Activated CD4-positive, alpha-beta T cell treated with anti-CD3 and anti-CD28 coated beads, Interleukin-2, amount 10 ng/mL, durations not matched to agents 24 days and 14 days (primary cell): ENCODE results near the gene IQCH. TPM values are rescaled to one million over a fixed set of nuclear protein-coding genes. Genes with fewer than 3 reads are reported as not detected.
A peak's percentile ranks its signal among the peaks of the same experiment; 100 is the strongest.

Source experiments
- DNase-seq: peaks from one replicate; pipeline ENCODE4 v3.0.0; 2022
- H3K27ac Mint-ChIP-seq: one replicate; pipeline ENCODE4 v1.8.0; 2022; ENCODE audit warnings: mild to moderate bottlenecking, mixed read lengths
- H3K27me3 Mint-ChIP-seq: one replicate; pipeline ENCODE4 v1.8.0; 2022; ENCODE audit warnings: mixed read lengths
- H3K36me3 Mint-ChIP-seq: one replicate; pipeline ENCODE4 v1.8.0; 2022; ENCODE audit warnings: low read depth, mild to moderate bottlenecking, mixed read lengths
- H3K4me1 Mint-ChIP-seq: one replicate; pipeline ENCODE4 v1.8.0; 2021; ENCODE audit warnings: mixed read lengths
- H3K4me3 Mint-ChIP-seq: one replicate; pipeline ENCODE4 v1.8.0; 2022; ENCODE audit warnings: mild to moderate bottlenecking, moderate library complexity, mixed read lengths
- H3K9me3 Mint-ChIP-seq: one replicate; pipeline ENCODE4 v1.8.0; 2021; ENCODE audit warnings: mixed read lengths
- intact Hi-C: fragments of 100-400 bp; cut with micrococcal nuclease; formaldehyde crosslinking; loops from one replicate; pipeline ENCODE4 v1.15.1; 2023
- total RNA-seq: library from RNA; stranded (reverse); gene quantifications from 2 replicates; pipeline ENCODE4 v1.2.3, GENCODE V29; 2022

Gene IQCH
- total RNA-seq, 1 donor from 2014 or later = 0.70 TPM

GRCh38 chr15:67296188-67296587 lies 41.6 kb downstream of the IQCH start:
- H3K9me3 Mint-ChIP-seq = no peaks in the 10 kb centered on the region
- peaks cover 11% of the 10 kb centered on the region for H3K27me3 Mint-ChIP-seq
- H3K4me1 Mint-ChIP-seq = no peaks in the 10 kb centered on the region
- no peak for DNase-seq
- no peaks in the 10 kb centered on the region for H3K36me3 Mint-ChIP-seq
- intact Hi-C loops = no loop called here
- H3K27ac Mint-ChIP-seq = no peak overlapping the region
- no peak overlapping the region for H3K4me3 Mint-ChIP-seq

DNA sequence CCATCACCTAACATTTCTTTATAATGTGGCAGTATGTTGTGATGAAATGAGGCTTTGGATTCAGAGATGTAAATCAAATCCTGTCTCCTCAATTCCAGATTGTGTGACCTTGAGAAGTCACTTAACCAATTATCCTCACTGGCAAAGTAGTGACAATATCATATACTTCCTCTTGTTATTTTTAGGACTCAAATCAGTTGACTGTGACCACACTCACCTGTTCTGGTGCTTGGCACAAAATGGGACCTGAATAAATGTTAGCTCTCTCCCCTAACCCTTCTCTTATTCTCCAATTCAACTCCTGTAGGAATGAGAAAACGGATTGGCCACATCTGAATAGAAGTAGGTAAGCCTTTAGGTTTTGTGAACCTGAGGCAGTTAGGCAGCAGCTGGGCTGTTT lies 42.1 kb downstream of the IQCH start:
- Mint-ChIP-seq H3K9me3 (no peaks in the 10 kb centered on the region), H3K36me3 (no peaks in the 10 kb centered on the region), H3K4me3 (no peak overlapping the region), H3K27me3 (peaks cover 11% of the 10 kb centered on the region), H3K4me1 (no peaks in the 10 kb centered on the region), H3K27ac (no peak overlapping the region)
- intact Hi-C loops = no loop called here
- DNase-seq = no peak

DNA sequence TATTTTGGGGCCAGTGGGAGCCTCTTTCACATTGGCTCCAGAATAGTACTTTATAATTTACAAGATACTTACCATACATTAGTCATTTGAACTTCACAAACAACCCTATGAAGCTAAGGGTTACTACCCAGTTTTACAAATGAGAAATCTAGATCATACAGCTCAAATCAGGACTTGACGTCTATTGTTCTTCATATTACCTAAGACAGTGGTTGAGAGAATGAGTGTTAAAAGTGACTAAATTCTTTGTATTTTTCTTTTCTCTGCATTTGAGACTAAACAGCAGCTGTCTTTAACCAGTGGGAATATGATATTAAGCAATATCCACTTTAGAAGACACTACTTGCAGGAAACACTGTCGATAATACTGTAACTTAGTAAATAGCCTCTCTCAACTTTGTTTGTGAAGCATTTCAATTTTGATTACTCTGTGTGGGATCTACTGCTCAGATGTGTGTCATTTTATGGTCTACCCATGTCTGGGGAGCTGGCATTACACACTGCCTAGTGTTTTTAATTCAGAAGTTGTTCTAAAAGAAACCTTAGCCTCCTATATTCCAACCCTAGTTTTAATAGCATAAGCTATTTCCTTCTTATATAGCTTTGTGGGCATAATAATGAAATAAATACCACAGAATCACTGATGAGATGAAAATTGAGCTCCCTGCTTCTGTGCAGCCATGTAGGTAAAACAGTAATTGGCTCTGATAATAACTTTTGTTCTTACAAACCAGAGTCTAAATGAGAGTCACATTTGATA lies 45.9 kb downstream of the IQCH start:
- intact Hi-C loops = no loop called here
- no peak for DNase-seq
- H3K4me3 Mint-ChIP-seq = no peak overlapping the region
- H3K4me1 Mint-ChIP-seq = no peaks in the 10 kb centered on the region
- H3K9me3 Mint-ChIP-seq = no peaks in the 10 kb centered on the region
- no peaks in the 10 kb centered on the region for H3K36me3 Mint-ChIP-seq
- peaks cover 9% of the 10 kb centered on the region for H3K27me3 Mint-ChIP-seq
- H3K27ac Mint-ChIP-seq = no peak overlapping the region

DNA sequence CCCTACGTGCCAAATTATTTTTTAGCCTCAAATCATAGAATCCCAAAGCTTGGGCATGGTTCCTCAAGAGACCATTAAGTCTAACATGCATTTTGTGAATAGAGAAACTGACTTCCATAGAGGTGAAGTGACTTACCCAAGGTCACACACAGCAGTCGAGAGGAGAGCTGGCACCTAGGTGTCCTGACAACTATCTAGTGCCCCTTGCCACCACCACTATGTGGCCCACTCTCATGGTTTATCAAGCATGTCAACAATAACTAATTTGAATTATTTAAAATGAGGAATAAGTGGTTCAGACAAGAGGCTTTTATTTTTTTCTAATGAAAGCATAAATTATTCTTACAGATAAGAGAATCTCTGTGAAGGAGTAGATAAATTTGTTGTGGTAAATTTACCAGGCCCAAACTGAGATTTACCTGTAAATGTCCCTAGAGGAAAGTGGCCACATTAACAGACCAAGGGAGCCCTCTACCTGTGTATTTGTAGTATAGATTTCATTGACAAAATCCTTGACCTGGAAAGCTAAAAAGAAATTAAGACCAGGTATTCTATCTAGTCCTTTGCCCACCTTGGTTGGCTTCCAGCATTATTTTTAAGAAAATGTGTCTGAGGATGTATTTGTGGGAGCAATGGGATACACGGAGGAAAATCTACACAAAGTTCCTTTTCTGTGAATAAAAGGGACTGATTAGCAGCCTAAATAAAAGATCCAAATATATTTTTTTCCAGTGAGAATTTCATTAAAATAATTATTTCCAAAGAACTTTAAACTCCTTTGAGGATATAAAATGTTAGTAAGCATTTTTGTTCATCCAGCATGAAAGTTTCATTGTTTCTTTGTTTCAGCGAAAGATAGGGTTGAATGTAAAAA lies 49.1 kb downstream of the IQCH start:
- Mint-ChIP-seq H3K9me3 (no peaks in the 10 kb centered on the region), H3K27me3 (peaks cover 12% of the 10 kb centered on the region), H3K4me1 (peaks cover 4% of the 10 kb centered on the region), H3K36me3 (no peaks in the 10 kb centered on the region), H3K27ac (no peak overlapping the region), H3K4me3 (no peak overlapping the region)
- DNase-seq = peak; percentile 73
- intact Hi-C loops = loop anchor here (1.0 kb wide), 2 partner anchors 62 to 357 kb away; no protein-coding TSS in a partner anchor

GRCh38 chr15:67304778-67305177 lies 50.2 kb downstream of the IQCH start:
- H3K4me1 Mint-ChIP-seq = peaks cover 4% of the 10 kb centered on the region
- H3K9me3 Mint-ChIP-seq = no peaks in the 10 kb centered on the region
- intact Hi-C loops = no loop called here
- H3K27ac Mint-ChIP-seq = no peak overlapping the region
- H3K27me3 Mint-ChIP-seq = peaks cover 17% of the 10 kb centered on the region
- H3K36me3 Mint-ChIP-seq = no peaks in the 10 kb centered on the region
- no peak overlapping the region for H3K4me3 Mint-ChIP-seq
- no peak for DNase-seq

DNA sequence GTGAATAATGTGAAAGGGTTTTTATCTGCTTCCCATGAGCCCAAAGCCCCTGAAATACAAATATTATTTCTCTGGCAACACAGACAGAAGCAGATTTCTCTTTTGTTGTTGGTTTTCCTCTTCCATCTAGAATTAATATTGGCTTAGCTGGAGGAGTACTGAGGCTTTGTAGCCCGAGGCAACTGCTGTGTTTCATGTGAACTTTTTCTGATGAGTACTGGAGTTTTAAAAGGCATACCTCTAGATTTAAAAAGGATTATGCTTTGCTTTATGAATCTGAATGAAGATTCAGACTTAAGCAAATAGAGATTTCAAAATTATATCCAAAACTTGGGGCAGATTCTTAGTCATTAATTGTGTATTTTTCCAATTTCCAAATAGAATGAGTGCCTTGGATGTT lies 50.9 kb downstream of the IQCH start:
- no peak for DNase-seq
- H3K27ac Mint-ChIP-seq = no peak overlapping the region
- no peaks in the 10 kb centered on the region for H3K9me3 Mint-ChIP-seq
- H3K27me3 Mint-ChIP-seq = peaks cover 17% of the 10 kb centered on the region
- intact Hi-C loops = no loop called here
- H3K4me3 Mint-ChIP-seq = no peak overlapping the region
- H3K36me3 Mint-ChIP-seq = no peaks in the 10 kb centered on the region
- H3K4me1 Mint-ChIP-seq = peaks cover 4% of the 10 kb centered on the region

GRCh38 chr15:67307156-67307555 lies 52.6 kb downstream of the IQCH start:
- H3K36me3 Mint-ChIP-seq = no peaks in the 10 kb centered on the region
- intact Hi-C loops = loop anchor here (1.0 kb wide), 4 partner anchors 66 to 279 kb away; no protein-coding TSS in a partner anchor
- H3K4me1 Mint-ChIP-seq = peaks cover 4% of the 10 kb centered on the region
- H3K27me3 Mint-ChIP-seq = peaks cover 17% of the 10 kb centered on the region
- H3K4me3 Mint-ChIP-seq = no peak overlapping the region
- DNase-seq = no peak
- no peak overlapping the region for H3K27ac Mint-ChIP-seq
- H3K9me3 Mint-ChIP-seq = no peaks in the 10 kb centered on the region

DNA sequence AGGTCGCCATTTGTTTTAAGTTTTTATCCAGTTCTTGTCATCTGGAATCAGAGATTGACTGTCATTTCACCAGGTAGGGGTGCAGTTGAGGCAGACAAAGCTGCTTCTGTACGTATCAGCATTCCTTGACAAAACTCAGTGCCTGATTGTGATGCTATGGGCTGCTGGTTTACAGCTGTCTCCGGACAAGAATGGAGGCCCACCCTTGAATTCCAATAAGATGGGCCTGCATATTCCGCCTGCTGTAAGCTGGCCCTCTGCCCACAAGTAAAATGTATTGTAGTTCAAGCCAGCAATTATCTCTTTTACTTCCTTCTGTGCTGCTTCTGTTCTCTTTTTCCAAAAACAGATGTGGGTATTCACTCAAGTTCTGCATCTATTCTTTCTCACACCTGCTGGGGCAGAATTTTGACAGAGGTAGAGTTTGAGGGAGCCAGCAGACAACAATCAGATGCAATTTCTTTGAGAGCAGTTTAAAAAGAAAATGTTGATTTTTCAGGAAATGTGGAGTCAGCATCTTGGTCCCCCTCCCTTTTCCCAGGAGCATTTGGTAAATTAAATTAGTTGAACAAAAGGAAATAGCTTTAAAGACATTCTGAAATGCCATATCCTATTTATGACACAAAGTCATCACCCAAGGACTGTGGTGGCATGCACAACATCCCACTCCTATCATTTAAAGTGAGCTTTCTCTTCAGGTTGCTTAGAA lies 53.5 kb downstream of the IQCH start:
- DNase-seq = no peak
- no peaks in the 10 kb centered on the region for H3K36me3 Mint-ChIP-seq
- intact Hi-C loops = loop anchor here (1.0 kb wide), 4 partner anchors 67 to 280 kb away; no protein-coding TSS in a partner anchor
- no peak overlapping the region for H3K4me3 Mint-ChIP-seq
- no peaks in the 10 kb centered on the region for H3K9me3 Mint-ChIP-seq
- H3K27me3 Mint-ChIP-seq = peaks cover 19% of the 10 kb centered on the region
- no peak overlapping the region for H3K27ac Mint-ChIP-seq
- peaks cover 4% of the 10 kb centered on the region for H3K4me1 Mint-ChIP-seq

GRCh38 chr15:67311731-67312130 lies 57.1 kb downstream of the IQCH start:
- Mint-ChIP-seq H3K27me3 (peaks cover 21% of the 10 kb centered on the region), H3K4me3 (no peak overlapping the region), H3K9me3 (no peaks in the 10 kb centered on the region), H3K27ac (no peak overlapping the region), H3K4me1 (peaks cover 4% of the 10 kb centered on the region), H3K36me3 (no peaks in the 10 kb centered on the region)
- intact Hi-C loops = no loop called here
- DNase-seq = no peak

GRCh38 chr15:67319961-67320360 lies 65.4 kb downstream of the IQCH start:
- Mint-ChIP-seq H3K27me3 (peaks cover 35% of the 10 kb centered on the region), H3K27ac (no peak overlapping the region), H3K4me3 (no peak overlapping the region), H3K4me1 (no peaks in the 10 kb centered on the region), H3K36me3 (no peaks in the 10 kb centered on the region), H3K9me3 (no peaks in the 10 kb centered on the region)
- DNase-seq = no peak
- intact Hi-C loops = no loop called here

GRCh38 chr15:67321352-67321751 lies 66.8 kb downstream of the IQCH start:
- intact Hi-C loops = no loop called here
- H3K4me3 Mint-ChIP-seq = no peak overlapping the region
- H3K27ac Mint-ChIP-seq = no peak overlapping the region
- no peaks in the 10 kb centered on the region for H3K4me1 Mint-ChIP-seq
- H3K27me3 Mint-ChIP-seq = peaks cover 36% of the 10 kb centered on the region
- no peaks in the 10 kb centered on the region for H3K9me3 Mint-ChIP-seq
- H3K36me3 Mint-ChIP-seq = no peaks in the 10 kb centered on the region
- no peak for DNase-seq

DNA sequence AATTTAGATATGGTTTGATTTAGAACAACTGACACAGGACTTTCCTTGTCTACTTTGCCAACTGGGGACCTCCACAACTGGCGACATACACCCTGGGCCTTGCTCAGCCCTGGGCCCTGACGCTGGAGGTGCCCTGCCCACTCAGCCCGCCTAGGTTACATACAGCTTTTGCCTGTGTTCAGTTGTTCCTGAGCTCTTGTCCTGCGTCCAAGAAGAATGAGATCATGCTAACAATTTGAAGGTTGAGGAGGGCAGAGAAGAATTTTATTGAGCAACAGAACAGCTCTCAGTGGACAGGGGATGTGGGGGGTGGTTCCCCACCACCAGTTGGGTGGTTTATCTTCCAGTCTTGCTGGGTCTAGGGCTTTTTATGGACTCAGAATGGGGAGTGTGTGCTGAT lies 67.9 kb downstream of the IQCH start:
- no peak overlapping the region for H3K27ac Mint-ChIP-seq

DNA sequence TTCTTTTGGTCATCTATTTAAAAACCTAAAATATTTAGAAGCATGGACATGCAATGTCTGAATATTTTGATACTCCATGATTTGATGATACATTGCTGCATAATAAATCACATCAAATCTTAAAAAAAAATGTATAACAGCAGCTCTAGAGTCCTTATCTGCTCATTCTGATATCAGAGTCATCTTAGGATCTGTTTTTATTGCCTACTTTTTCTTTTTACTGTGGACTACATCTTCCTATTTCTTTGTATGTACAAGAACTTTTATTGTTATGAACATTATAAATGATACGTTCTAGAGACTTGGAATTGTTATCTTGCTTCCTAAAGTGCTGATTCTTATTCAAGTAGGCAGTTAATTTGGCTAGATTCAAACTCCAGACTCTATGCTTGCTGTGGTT lies 72.7 kb downstream of the IQCH start:
- Mint-ChIP-seq H3K4me1 (no peaks in the 10 kb centered on the region), H3K27ac (no peak overlapping the region), H3K9me3 (no peaks in the 10 kb centered on the region), H3K4me3 (no peak overlapping the region), H3K27me3 (peaks cover 24% of the 10 kb centered on the region), H3K36me3 (no peaks in the 10 kb centered on the region)
- intact Hi-C loops = no loop called here
- no peak for DNase-seq

More for the DNA sequence above, 67.9 kb downstream of the IQCH start:
- Mint-ChIP-seq H3K9me3 (no peaks in the 10 kb centered on the region), H3K27me3 (peaks cover 29% of the 10 kb centered on the region), H3K4me1 (no peaks in the 10 kb centered on the region), H3K36me3 (no peaks in the 10 kb centered on the region), H3K4me3 (no peak overlapping the region)
- DNase-seq = no peak
- intact Hi-C loops = no loop called here

DNA sequence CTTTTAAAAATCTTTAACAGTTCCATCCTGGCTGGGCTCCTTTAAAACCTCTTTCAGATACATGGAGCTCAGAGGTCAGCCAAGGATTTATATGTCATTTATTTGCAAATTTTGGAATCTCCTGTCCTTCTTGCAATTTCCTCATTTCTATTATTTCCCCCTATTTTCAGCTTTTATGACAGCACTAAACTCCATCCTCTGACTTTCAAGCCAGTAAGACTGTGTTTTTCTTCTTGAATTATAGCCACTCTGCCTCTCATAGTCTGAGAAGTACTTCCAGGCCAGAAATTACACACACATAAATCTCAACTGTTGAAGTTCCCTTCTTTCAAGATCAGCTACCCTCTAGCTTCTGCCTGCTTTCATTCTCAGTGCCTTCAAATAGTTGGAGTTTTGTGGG lies 73.2 kb downstream of the IQCH start:
- intact Hi-C loops = no loop called here
- no peak for DNase-seq
- peaks cover 27% of the 10 kb centered on the region for H3K27me3 Mint-ChIP-seq
- no peaks in the 10 kb centered on the region for H3K36me3 Mint-ChIP-seq
- no peak overlapping the region for H3K27ac Mint-ChIP-seq
- H3K4me1 Mint-ChIP-seq = no peaks in the 10 kb centered on the region
- no peaks in the 10 kb centered on the region for H3K9me3 Mint-ChIP-seq
- H3K4me3 Mint-ChIP-seq = no peak overlapping the region
